GM21717 (cell line): Measurements from ENCODE around the gene STX8.

Experiments
- ATAC-seq: cut with Tn5 transposase; IDR thresholded peaks from one replicate; pipeline ENCODE4 v1.9.1; 2021; ENCODE audit warnings: mild to moderate bottlenecking, moderate library complexity; ENCODE audit not compliant: unreplicated experiment

STX8 gene

GRCh38 chr17:9307313-9307998 is 268.2 kb downstream of the STX8 start:
- no peak for ATAC-seq

DNA sequence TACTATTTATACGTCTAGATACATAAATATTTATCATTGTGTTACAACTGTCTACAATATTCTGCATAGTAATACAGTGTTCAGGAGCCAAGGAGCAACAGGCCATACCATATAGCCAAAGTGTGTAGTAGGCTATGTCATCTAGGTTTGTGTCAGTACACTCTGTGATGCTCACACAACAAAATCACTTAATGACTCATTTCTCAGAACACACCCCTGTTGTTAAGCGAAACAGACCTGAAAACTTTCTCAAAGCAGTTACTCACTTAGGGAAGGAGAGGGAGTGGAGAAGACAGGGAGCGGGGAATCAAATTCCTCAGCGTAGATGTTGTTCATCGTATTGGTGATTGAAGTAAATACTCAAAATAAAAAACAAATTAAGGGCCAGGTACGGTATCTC is 269.5 kb downstream of the STX8 start:
- ATAC-seq = no peak

DNA sequence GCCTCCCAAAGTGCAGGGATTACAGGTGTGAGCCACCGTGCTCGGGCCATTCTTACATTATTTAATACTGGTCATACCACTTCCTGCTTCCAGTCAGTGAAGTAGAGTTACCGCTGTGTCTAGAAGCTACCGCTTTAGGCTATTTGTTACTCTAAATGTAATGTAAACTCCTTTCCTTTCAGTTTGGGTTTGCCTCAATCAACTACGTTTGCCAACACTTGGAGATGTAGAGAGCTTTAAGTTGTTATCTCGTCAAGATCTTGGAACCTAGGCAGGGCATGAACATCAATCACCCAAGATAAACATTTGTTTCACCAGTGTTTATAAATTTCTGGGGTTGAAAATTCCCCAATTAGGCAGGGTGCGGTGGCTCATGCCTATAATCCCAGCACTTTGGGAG is 275.9 kb downstream of the STX8 start:
- ATAC-seq = no peak

GRCh38 chr17:9298776-9299295 is 276.8 kb downstream of the STX8 start:
- no peak for ATAC-seq

DNA sequence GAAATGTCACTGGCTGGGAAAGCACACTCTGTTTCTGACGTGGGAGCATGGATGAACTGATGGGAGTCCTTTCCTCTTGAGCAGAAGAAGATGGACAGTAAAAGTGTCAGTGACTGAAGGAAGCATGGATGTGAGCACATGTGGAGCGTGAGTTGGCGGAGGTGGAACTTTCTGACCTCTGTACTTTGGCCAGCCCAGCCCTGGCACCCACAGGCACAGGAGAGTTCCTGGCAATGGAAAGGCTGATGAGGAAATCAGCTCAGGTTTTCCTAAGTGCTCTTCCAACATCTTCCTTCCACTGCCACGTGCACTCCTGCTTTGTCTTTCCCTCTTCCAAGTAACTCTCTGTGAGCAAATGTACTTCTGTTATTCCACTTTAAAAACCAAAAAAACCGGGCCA is 277.5 kb downstream of the STX8 start:
- ATAC-seq = no peak

DNA sequence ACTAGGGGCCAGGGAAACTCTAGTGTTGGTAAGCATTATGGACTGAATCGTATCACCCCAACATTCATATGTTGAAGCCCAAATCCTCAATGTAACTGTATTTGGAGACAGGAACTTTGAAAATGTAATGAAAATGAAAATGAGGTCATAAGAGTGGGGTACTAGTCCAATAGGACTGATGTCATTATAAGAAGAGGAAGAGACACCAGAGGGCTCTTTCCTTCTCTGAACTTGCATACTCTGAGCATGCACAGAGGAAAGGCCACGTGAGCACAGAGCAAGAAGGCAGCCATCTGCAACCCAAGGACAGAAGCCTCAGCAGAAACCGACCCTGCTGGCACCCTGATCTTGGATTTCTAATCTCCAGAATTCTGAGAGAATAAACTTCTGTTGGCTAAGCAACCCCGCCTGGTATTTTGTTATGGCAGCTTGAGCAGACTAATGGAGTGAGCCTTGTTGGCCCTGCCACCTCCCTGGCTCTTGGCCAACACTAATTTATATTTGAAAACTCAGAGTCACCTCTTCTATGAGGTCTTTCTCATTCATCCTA is 280.9 kb downstream of the STX8 start:
- ATAC-seq = no peak

DNA sequence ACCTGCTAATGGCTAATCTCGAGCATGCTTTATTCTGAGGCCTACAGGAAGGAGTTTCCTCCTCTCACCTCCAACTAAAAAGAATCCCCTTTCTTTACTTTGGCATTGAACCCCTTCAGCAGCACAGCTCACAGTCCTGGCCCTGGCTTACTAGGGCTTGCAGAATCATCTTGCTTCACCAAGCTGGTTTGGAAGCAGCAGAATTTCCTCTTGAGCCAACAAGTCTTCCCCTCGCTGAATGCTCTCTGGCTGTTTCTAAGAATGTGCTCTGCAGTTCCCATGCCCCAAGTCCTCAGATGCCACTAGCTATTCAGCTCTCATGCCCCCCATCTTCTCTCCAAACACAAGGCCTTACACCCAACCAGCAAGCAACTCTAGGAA is 283.1 kb downstream of the STX8 start:
- no peak for ATAC-seq

DNA sequence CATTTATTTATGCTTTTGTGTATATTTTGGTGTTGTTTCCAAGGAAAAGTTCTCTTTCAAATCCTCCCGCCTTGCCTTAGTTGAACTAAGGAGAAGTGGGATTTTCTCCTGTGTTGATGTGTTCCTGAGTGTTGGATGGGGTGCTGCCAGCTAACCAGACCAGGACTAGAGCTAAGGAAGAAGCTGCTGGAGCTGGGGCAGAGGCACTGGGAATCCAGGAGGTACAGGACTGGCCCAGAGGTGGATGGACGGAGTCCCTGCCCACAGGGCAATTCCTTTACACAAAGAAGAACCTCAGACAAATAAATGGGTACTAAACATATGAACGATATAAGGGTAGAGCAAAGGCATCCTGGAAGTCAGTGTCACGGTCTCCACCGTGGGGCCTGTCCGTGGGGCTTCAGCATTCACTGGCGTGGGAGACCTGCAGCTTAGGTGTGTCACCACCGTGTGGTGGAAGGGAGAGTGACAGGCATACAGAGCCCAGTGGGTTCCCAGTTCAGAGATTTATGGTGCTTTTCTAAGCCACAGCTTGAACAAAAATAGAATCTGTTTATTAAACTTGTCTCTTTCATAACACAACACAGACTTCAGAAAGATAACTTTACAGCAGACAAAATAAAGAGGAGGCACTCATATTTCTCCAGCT is 283.6 kb downstream of the STX8 start:
- ATAC-seq = no peak

- no peak for ATAC-seq
These were observed 285.4 kb downstream of the STX8 start for GRCh38 chr17:9290226-9290613.

DNA sequence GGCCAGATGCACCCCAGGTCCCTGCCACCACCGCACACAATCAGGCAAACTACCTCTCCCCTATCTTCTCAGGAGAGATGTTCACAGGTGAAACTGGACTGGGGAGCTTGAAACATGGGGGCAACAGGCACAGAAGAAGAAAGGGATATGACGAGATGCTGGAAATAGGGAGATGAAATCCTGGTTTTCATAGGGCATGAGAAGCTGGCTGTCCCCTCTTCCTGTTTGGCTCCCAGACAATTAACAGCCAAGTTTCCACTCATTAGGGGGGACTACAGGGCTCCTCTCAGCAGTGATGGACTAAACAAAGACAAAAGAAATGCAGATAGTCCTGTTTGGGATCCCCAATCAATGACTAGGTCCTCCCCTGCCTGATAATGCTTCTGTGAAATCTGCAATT is 288.3 kb downstream of the STX8 start:
- ATAC-seq = no peak

DNA sequence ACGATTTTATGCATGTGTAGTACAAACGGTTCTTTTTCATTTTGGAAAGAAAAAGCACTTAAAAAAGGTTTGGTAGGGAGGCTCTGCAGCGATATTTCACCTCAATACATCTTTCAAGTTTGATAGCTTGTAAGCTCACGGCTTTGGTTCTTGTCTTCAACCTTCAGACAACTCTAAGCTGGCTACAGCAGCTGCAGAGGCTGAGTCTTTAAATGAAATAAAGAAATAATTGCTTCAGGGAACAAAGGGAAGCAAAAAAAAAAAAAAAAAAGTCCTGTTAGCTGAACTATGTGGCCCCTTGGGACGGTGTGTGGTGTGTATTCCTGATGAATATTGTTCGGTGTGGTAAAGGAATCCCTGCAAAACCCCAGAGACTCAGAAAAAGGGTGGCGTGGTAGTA is 289.2 kb downstream of the STX8 start:
- no peak for ATAC-seq

GRCh38 chr17:9285602-9286427 is 289.8 kb downstream of the STX8 start:
- no peak for ATAC-seq

- ATAC-seq = no peak
These were observed 290.7 kb downstream of the STX8 start for GRCh38 chr17:9284884-9285283.

DNA sequence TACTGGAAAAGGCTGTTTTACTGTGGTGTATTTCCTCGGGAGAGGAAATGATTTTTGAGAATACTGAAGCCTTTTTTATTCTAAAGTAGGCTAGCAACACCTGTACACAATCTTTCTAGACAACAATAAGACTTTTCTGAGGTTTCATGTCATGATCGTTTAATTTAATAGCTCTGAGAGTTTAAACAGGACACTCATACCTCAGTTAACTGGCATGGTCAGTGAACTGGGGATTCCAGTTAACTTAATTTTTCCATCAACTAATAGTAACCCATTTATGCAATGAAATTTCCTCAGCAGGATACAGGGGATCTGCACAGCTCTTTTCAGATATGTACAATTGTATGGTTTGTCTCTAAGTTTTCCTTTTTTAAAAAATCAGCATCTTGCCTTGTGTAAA is 291.7 kb downstream of the STX8 start:
- ATAC-seq = no peak

DNA sequence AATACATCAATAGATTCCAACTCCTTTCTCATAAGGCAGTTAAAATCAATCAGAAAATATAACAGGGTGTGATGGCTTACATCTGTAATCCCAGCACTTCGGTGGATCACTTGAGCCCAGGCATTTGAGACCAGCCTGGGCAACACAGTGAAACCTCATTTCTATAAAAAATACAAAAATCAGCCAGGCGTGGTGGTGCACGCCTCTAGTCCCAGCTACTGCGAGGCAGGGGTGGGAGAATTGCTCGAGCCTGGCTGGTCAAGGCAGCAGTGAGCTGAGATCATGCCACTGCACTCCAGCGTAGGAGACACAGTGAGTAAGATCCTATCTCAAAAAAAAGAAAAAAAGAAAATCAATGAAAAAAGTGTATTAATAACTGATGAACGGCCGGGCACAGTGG is 295.7 kb downstream of the STX8 start:
- ATAC-seq = no peak

- ATAC-seq = no peak
These were observed 300.6 kb downstream of the STX8 start for GRCh38 chr17:9274973-9275372.

DNA sequence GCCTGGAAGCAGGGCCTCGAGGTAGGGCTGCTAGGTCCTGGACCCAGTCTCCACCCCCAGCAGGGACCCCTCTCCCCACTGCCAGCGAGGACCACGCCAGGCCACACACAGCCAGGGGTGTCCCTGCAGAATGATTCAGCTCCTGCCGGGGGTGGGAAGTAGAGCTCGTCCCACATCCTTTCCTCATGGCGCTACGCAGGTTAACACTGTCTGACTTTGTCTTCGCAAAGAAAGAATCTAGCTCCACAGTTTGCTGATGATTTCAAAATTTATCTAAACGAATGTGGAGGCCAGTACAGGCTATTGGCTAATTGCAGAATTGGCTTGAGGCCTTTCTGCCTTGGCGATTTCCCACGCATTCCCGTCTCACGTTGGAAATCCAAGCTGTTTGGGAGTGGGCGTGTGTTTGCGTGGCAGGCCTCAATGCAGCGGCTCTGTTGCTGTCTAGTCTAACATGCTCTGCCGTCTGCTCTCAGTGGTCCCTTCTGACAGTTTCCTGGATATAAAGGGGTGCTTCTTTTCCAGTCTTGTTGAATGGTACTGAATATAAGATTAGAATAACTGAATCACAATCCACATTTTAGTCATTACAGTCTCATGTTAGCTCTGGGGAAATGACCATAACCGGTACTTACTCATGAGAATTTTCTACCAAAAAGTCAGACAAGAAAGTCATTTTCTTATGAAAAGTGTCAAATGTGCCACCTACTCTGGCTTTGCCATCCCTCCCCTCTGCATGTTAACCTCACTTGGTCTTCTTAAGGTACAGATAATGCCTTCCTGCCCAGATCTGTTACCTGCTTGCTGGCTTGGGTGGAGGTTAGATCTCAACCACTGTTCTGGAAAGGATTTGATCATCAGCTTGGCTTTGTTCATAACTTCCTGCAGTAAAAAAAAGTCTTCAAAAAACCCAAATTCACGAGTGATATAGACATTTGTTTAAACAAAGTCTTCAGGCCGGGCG is 301.9 kb downstream of the STX8 start:
- no peak for ATAC-seq

DNA sequence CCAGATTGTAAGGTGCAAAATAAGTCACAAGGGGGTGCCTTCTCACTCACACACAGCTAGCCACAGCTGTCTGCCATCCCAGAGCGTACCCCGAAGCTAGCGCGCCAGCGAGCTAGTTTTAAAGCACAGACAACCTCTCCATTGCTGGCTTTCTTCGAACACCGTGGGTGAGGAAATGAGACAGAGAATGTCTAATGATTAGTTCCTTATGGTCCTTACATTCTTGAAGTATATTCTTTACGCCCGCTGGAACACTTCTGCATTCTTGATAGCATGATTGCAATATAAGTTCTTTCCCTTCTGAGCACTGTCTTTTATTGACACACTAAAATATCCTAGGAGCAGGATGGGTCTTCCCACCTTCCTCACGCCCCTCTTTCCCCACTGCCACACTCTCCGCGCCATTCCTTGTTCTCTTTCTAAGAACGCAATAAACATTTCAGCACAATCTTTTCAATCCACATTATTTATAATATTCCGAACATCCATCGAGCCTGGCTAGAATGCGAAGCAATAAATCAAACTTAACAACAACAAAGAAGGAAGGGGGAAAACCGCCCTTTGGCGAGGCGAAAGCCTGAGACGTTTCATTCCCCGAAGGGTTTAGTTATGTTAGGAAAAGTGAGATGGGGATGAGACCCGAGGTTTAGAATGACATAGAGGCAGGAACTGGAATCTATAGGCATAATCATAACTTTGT is 303.0 kb downstream of the STX8 start:
- ATAC-seq = no peak

GRCh38 chr17:9271989-9272388 is 303.6 kb downstream of the STX8 start:
- ATAC-seq = no peak

DNA sequence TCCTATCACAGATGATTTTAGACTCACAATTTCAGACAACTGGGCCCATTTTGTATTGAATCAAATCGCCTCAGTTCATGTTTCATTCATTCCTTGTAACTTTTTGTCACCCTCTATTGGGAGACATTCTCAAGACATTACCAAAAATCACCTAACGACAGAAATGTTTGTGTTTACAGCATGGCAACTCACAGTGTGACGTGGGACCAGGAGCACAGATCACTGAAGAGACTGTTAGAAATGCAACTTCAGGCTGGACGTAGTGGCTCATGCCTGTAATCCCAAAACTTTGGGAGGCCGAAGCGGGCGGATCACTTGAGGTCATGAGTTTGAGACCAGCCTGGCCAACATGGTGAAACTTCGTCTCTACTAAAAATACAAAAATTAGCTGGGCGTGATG is 304.7 kb downstream of the STX8 start:
- ATAC-seq = no peak
